OCI-LY3 (cell line): ENCODE data around the gene CETN3.

Experiments used
- H2AFZ ChIP-seq: fragments of 200-600, 300-600 bp; shearing (Covaris generic); 2 replicates; pipeline ENCODE4 v1.6.0; 2014; ENCODE audit warnings: antibody characterized with exemption, low read depth, low read length
- H3K27ac ChIP-seq: fragments of 200-600, 300-600 bp; sonication (generic); 2 replicates; pipeline ENCODE4 v1.5.1; 2014; ENCODE audit warnings: mild to moderate bottlenecking, low read length, moderate library complexity, mixed read lengths
- H3K27me3 ChIP-seq: fragments of 200-600, 300-600 bp; sonication (generic); 2 replicates; pipeline ENCODE4 v1.6.1; 2014; ENCODE audit warnings: low read depth, low read length, mixed read lengths
- H3K36me3 ChIP-seq: fragments of 200-600, 300-600 bp; sonication (generic); replicated peaks from 2 replicates; pipeline ENCODE3; 2014; ENCODE audit warnings: low read depth, low read length, mixed read lengths
- H3K4me1 ChIP-seq: fragments of 300-600, 200-600 bp; sonication (generic); 2 replicates; pipeline ENCODE4 v1.6.1; 2014; ENCODE audit warnings: low read length, mixed read lengths
- H3K4me2 ChIP-seq: fragments of 200-600, 300-600 bp; sonication (generic); 2 replicates; pipeline ENCODE4 v1.6.1; 2014; ENCODE audit warnings: low read length, mixed read lengths
- H3K4me3 ChIP-seq: fragments of 300-600, 200-600 bp; sonication (generic); 2 replicates; pipeline ENCODE4 v1.5.1; 2014; ENCODE audit warnings: antibody characterized with exemption, mild to moderate bottlenecking, low read length, moderate library complexity
- H3K79me2 ChIP-seq: fragments of 300-600, 200-600 bp; shearing (Covaris generic); 2 replicates; pipeline ENCODE4 v1.6.1; 2014; ENCODE audit warnings: mild to moderate bottlenecking, low read length, mixed read lengths
- H3K9ac ChIP-seq: fragments of 300-600, 200-600 bp; shearing (Covaris generic); 2 replicates; pipeline ENCODE4 v1.6.0; 2014; ENCODE audit warnings: mild to moderate bottlenecking, low read length, moderate library complexity
- H3K9me3 ChIP-seq: fragments of 200-600, 300-600 bp; shearing (Covaris generic); 2 replicates; pipeline ENCODE4 v1.6.1; 2014; ENCODE audit warnings: low read length, mixed read lengths; ENCODE audit not compliant: insufficient read depth
- H4K20me1 ChIP-seq: fragments of 200-600, 300-600 bp; sonication (generic); 2 replicates; pipeline ENCODE4 v1.6.1; 2016; ENCODE audit warnings: low read length, mixed read lengths; ENCODE audit not compliant: insufficient read depth
- EZH2phosphoT487 ChIP-seq: fragments of 200-600 bp; shearing (Covaris generic); IDR thresholded peaks from 2 replicates; pipeline ENCODE4 v1.6.1; 2018; ENCODE audit warnings: antibody characterized with exemption, mixed run types, low read depth
- TF ChIP-seq, protein P1 (sequence below): fragments of 200-600, 300-600 bp; sonication (generic); IDR thresholded peaks from 2 replicates; pipeline ENCODE4 v1.5.1; 2014; ENCODE audit warnings: antibody characterized with exemption, low read length, low read depth

Gene CETN3

DNA sequence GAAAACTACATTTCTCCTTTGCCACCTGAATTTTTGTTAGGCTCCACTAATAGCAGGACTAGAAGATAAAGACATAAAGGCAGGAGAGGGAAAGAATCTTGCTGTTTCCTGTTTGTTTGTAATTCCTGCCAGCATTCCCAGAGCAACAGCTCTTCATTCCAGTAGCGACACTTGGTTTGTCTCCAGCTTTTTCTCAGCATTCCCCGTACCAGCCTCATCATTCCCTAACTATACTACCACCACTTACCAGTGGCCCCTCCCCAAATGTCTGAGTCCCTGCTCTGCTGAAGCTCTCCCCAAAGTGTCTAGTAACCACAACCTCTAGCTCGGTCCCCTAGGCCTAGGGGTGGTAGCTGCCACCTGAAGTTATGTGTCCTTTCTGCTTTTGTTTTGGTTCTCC lies 18.6 kb downstream of the CETN3 start:
- H3K4me2 ChIP-seq, result no peak overlapping the region
- H3K27ac ChIP-seq, result no peak overlapping the region
- H3K79me2 ChIP-seq, result no peaks in the 10 kb centered on the region
- H3K36me3 ChIP-seq, result no peaks in the 10 kb centered on the region
- no peaks in the 10 kb centered on the region for H3K27me3 ChIP-seq
- H3K9me3 ChIP-seq, result no peaks in the 10 kb centered on the region
- no peaks in the 10 kb centered on the region for H3K4me1 ChIP-seq
- H3K9ac ChIP-seq, result no peak overlapping the region
- H3K4me3 ChIP-seq, result no peak overlapping the region
- H4K20me1 ChIP-seq, result no peaks in the 10 kb centered on the region
- no peak overlapping the region for H2AFZ ChIP-seq
- TF ChIP-seq EZH2phosphoT487, result no peak
- TF ChIP-seq, protein P1, sequence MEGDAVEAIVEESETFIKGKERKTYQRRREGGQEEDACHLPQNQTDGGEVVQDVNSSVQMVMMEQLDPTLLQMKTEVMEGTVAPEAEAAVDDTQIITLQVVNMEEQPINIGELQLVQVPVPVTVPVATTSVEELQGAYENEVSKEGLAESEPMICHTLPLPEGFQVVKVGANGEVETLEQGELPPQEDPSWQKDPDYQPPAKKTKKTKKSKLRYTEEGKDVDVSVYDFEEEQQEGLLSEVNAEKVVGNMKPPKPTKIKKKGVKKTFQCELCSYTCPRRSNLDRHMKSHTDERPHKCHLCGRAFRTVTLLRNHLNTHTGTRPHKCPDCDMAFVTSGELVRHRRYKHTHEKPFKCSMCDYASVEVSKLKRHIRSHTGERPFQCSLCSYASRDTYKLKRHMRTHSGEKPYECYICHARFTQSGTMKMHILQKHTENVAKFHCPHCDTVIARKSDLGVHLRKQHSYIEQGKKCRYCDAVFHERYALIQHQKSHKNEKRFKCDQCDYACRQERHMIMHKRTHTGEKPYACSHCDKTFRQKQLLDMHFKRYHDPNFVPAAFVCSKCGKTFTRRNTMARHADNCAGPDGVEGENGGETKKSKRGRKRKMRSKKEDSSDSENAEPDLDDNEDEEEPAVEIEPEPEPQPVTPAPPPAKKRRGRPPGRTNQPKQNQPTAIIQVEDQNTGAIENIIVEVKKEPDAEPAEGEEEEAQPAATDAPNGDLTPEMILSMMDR, result no peak

DNA sequence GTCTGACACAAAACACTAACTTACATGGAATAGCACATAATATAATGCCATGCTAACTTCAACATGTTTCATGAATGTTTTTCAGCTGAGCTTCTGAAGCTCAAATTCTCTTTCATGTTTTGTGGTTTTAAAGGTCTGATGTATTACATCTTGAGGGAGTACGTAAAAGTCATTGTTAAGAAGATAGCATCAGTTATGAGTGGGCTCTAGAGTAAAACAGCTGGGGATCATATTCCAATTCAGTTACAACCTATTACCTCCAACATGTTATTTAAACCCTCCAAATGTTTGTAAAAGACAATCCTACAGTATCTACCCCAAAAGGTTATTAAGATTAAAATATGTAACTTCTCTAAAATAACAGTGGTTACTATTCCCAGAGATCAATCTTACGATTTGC lies 19.2 kb downstream of the CETN3 start:
- no peaks in the 10 kb centered on the region for H3K36me3 ChIP-seq

DNA sequence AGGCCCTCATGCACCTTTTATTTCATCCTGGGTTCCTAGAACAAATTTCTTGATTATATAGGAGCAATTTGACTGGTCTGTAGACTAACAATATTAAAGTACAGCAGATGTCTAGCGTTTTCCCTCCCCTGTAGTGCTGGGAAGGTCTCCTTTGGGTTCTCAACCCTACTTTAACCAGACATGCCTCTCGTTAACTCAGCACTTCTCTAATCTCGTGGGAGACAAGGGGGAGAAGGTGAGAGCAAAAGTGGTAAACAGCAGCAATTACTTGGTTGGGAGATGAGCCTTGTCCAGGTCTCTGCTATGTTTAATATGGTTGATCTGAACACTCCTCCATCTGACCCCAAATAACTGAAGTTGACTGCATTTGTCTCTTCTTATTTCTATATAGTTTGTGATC lies 22.0 kb downstream of the CETN3 start:
- no peaks in the 10 kb centered on the region for H3K79me2 ChIP-seq
- H3K9ac ChIP-seq, result no peak overlapping the region
- no peak overlapping the region for H3K4me2 ChIP-seq
- H2AFZ ChIP-seq, result no peak overlapping the region
- no peak for TF ChIP-seq EZH2phosphoT487
- TF ChIP-seq, protein P1, result no peak
- H3K4me3 ChIP-seq, result no peak overlapping the region
- H3K4me1 ChIP-seq, result no peaks in the 10 kb centered on the region
- no peaks in the 10 kb centered on the region for H3K9me3 ChIP-seq
- H3K27me3 ChIP-seq, result no peaks in the 10 kb centered on the region
- no peaks in the 10 kb centered on the region for H3K36me3 ChIP-seq
- no peaks in the 10 kb centered on the region for H4K20me1 ChIP-seq
- no peak overlapping the region for H3K27ac ChIP-seq

More for the DNA sequence above, 19.2 kb downstream of the CETN3 start:
- no peaks in the 10 kb centered on the region for H3K4me1 ChIP-seq
- H3K9ac ChIP-seq, result no peak overlapping the region
- H3K4me3 ChIP-seq, result no peak overlapping the region
- TF ChIP-seq, protein P1, result no peak
- TF ChIP-seq EZH2phosphoT487, result no peak
- H4K20me1 ChIP-seq, result no peaks in the 10 kb centered on the region
- H2AFZ ChIP-seq, result no peak overlapping the region
- H3K9me3 ChIP-seq, result no peaks in the 10 kb centered on the region
- H3K27me3 ChIP-seq, result no peaks in the 10 kb centered on the region
- H3K27ac ChIP-seq, result no peak overlapping the region
- H3K79me2 ChIP-seq, result no peaks in the 10 kb centered on the region
- no peak overlapping the region for H3K4me2 ChIP-seq

DNA sequence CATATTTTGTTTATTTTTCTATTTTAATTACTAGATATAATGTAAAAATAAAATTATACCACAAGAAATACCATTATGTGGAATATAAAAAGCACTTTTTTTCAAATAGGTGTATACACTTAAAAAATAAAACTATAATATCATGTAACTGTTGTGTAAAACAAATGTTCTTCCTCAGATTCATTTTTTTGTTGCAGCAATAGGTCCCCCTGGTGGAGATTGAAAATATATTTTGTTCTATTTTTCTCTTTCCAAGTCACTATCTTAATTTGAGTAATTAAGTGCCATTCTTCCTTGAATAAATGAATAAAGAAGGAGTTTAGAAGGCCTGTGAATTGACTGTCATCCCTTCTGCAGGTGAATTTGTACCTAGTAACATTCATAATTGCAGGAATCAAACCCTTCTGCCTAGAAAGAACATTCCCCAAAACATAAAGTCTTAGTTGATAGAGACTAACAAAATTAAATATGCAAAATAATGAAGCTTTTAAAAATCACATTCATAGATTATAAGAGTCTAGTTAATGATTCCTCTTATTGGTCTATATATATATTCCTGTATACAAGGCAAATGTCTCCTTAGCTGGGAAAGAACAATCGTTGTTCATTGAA lies 23.4 kb downstream of the CETN3 start:
- H2AFZ ChIP-seq, result no peak overlapping the region
- no peaks in the 10 kb centered on the region for H3K9me3 ChIP-seq
- H3K4me2 ChIP-seq, result no peak overlapping the region
- H3K4me1 ChIP-seq, result no peaks in the 10 kb centered on the region
- H3K9ac ChIP-seq, result no peak overlapping the region
- H3K27ac ChIP-seq, result no peak overlapping the region
- no peaks in the 10 kb centered on the region for H3K27me3 ChIP-seq
- TF ChIP-seq, protein P1, result peak; percentile 47
- TF ChIP-seq EZH2phosphoT487, result no peak
- H3K4me3 ChIP-seq, result no peak overlapping the region
- H3K36me3 ChIP-seq, result no peaks in the 10 kb centered on the region
- H4K20me1 ChIP-seq, result no peaks in the 10 kb centered on the region
- H3K79me2 ChIP-seq, result no peaks in the 10 kb centered on the region
